HG03060 (cell line): ENCODE measurements around the gene WNT2B.

Experiments
- ATAC-seq: cut with Tn5 transposase; IDR thresholded peaks from one replicate; pipeline ENCODE4 v1.9.1; 2021; ENCODE audit warnings: low read depth, moderate number of reproducible peaks; ENCODE audit not compliant: unreplicated experiment

WNT2B gene

DNA sequence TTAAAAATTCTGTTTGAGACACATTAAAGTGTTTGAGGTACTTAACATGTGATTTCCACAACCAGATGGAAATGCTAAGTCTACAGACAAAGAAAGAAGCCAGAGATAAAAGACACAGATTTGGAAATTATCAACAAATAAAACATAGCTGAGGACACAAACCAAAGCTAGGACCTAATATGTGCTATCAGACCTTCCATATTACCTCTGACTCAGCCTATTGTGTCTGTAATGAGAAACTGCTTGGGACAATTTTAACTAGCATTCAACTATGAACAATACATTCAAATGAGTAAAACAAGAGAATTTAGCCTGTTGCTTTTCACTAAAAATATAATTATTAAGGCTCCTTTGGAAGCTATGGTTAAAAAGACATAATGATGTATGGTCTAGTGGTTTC lies 54.6 kb downstream of the WNT2B start:
- ATAC-seq = no peak

- ATAC-seq = no peak
Measured at GRCh38 chr1:112564081-112564480, 55.3 kb downstream of the WNT2B start.

DNA sequence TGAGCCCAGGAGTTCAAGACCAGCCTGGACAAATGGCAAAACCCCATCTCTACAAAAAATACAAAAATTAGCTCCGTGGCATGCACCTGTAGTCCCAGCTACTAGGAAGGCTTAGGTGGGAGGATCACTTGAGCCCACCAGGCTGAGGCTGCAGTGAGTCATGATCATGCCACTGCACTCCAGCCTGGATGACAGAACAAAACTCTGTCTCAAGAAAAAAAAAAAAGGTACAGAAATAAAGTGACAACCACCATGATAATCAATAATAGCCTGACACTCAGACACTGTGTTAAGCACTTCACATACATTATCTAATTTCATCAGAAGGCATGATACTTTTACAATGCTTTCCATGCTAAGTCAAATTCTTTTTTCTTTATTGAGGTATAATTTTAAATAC lies 57.0 kb downstream of the WNT2B start:
- no peak for ATAC-seq

DNA sequence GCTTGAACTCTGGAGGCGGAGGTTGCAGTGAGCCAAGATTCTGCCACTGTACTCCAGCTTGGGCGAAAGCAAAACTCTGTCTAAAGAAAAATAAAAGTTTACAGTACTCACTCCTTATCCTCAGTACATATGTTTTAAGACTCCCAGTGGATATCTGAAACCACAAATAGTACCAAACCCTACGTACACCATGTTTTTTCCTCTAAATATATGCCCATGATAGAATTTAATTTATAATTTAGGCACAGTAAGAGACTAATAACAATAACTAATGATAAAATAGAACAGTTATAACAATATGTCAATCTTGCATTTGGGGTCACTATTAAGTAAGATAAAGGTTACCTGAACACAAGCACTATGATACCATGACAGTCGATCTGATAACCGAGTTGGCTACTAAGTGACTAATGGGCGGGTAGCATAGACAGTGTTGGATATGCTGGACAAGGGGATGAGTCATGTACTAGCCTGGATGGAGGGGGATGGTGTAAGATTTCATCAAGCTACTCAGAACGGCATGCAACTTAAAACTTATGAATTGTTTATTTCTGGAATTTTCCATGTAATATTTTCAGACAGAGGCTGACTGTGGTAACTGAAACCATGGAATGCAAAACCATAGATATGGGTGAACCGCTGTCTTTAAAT lies 66.5 kb downstream of the WNT2B start:
- no peak for ATAC-seq

DNA sequence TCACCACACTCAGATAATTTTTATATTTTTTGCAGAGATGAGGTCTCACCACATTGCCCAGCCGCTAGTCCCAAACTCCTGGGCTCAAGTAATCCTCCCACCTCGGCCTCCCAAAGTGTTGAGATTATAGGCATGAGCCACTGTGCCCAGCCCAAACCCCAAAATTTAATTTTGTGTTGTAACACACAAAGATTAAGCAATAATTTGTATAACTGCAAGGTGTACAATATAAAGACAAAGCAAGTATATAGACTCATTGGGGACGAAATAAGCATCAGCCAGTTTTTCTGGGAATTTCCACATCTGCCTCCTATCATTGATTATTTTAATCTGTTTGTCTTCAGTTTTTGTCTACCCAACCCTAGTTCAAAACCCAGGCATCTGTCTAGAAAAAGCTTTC lies 67.5 kb downstream of the WNT2B start:
- no peak for ATAC-seq
